HEK293 (cell line): ENCODE data around the gene MYBBP1A.

Experiments used
- CTCF ChIA-PET: fragments of 350-600 bp; formaldehyde crosslinking; extraction: SDS; loops from one replicate; lab custom pipeline; 2021; ENCODE audit warnings: antibody characterized with exemption; lab: Yijun Ruan, JAX
- POLR2A ChIA-PET: fragments of 300-600 bp; formaldehyde crosslinking; extraction: SDS; loops from one replicate; lab custom pipeline; 2020; ENCODE audit warnings: antibody characterized with exemption, inconsistent platforms; lab: Yijun Ruan, JAX
- H3K27ac ChIP-seq: fragments of 200-500 bp; sonication (Bioruptor generic); 2 replicates; pipeline ENCODE4 v1.5.1; 2014; ENCODE audit warnings: low read depth, low read length, control low read depth, inconsistent platforms; ENCODE audit errors: extremely low read depth
- H3K36me3 ChIP-seq, 2 experiments: fragments of 200-500 bp in 1 of 2; sonication (Bioruptor generic) in 1 of 2; 1 replicate in 1 of 2; 2 replicates in 1 of 2; pipeline ENCODE4 v1.5.1; 2014 to 2017; ENCODE audit warnings: inconsistent platforms in 2 of 2, low read length in 2 of 2; ENCODE audit not compliant: control insufficient read depth in 2 of 2, insufficient read depth in 1 of 2
- H3K4me1 ChIP-seq: fragments of 200-500 bp; sonication (Bioruptor generic); 2 replicates; pipeline ENCODE4 v1.5.1; 2014; ENCODE audit warnings: mild to moderate bottlenecking, low read length, inconsistent platforms; ENCODE audit not compliant: control insufficient read depth, insufficient read depth
- H3K4me3 ChIP-seq: 2 replicates; pipeline ENCODE4 v1.5.1; 2011; ENCODE audit warnings: low read depth, mild to moderate bottlenecking, control low read depth, low read length, moderate library complexity
- H3K9me3 ChIP-seq: fragments of 200-500 bp; sonication (Bioruptor generic); 2 replicates; pipeline ENCODE4 v1.5.1; 2014; ENCODE audit warnings: low read depth, low read length, inconsistent platforms; ENCODE audit not compliant: control insufficient read depth, insufficient read depth
- BCL11B ChIP-seq: fragments of 450-650 bp; formaldehyde crosslinking; IDR thresholded peaks from 2 replicates; pipeline ENCODE4 v1.5.1; 2016; ENCODE audit warnings: low read depth, missing biosample characterization, missing genetic modification characterization
- GLIS1 ChIP-seq: fragments of 450-650 bp; formaldehyde crosslinking; IDR thresholded peaks from 2 replicates; pipeline ENCODE4 v1.5.1; 2016; ENCODE audit warnings: missing biosample characterization, missing genetic modification characterization
- HOXA7 ChIP-seq: sonication (generic); formaldehyde crosslinking; IDR thresholded peaks from 2 replicates; pipeline ENCODE4 v1.8.1; 2022; ENCODE audit warnings: missing genetic modification reagents, borderline replicate concordance
- KLF16 ChIP-seq: fragments of 450-650 bp; formaldehyde crosslinking; IDR thresholded peaks from 2 replicates; pipeline ENCODE4 v1.5.1; 2017; ENCODE audit warnings: missing biosample characterization, missing genetic modification characterization
- REPIN1 ChIP-seq: fragments of 450-650 bp; formaldehyde crosslinking; IDR thresholded peaks from 2 replicates; pipeline ENCODE4 v1.5.1; 2017; ENCODE audit warnings: missing biosample characterization, missing genetic modification characterization, low read depth
- SETDB1 ChIP-seq: IDR thresholded peaks from one replicate; pipeline ENCODE4 v1.6.1; 2017; ENCODE audit warnings: mild to moderate bottlenecking, low read length, moderate library complexity, mixed read lengths; ENCODE audit not compliant: insufficient read length
- SP7 ChIP-seq: fragments of 450-650 bp; formaldehyde crosslinking; IDR thresholded peaks from 2 replicates; pipeline ENCODE4 v1.5.1; 2016; ENCODE audit warnings: missing biosample characterization, missing genetic modification characterization
- YY2 ChIP-seq: fragments of 450-650 bp; formaldehyde crosslinking; IDR thresholded peaks from 2 replicates; pipeline ENCODE4 v1.5.1; 2016; ENCODE audit warnings: missing biosample characterization, missing genetic modification characterization
- ZBTB17 ChIP-seq: fragments of 450-650 bp; formaldehyde crosslinking; IDR thresholded peaks from 2 replicates; pipeline ENCODE4 v1.5.1; 2016; ENCODE audit warnings: missing biosample characterization, missing genetic modification characterization
- ZNF138 ChIP-seq: fragments of 450-650 bp; formaldehyde crosslinking; IDR thresholded peaks from 2 replicates; pipeline ENCODE4 v1.5.1; 2016; ENCODE audit warnings: missing biosample characterization, missing genetic modification characterization, borderline replicate concordance
- ZNF184 ChIP-seq: fragments of 450-650 bp; IDR thresholded peaks from 2 replicates; pipeline ENCODE4 v1.5.1; 2018; ENCODE audit warnings: missing biosample characterization, mild to moderate bottlenecking, missing genetic modification characterization
- ZNF19 ChIP-seq: fragments of 450-650 bp; formaldehyde crosslinking; IDR thresholded peaks from 2 replicates; pipeline ENCODE4; 2016; ENCODE audit warnings: missing biosample characterization, missing genetic modification characterization, low read depth
- ZNF24 ChIP-seq: fragments of 450-650 bp; formaldehyde crosslinking; IDR thresholded peaks from 2 replicates; pipeline ENCODE4 v1.5.1; 2016; ENCODE audit warnings: missing biosample characterization, missing genetic modification characterization
- ZNF274 ChIP-seq, 2 experiments: fragments of 200-500 bp in 1 of 2; fragments of 450-650 bp in 1 of 2; sonication (Bioruptor generic) in 1 of 2; formaldehyde crosslinking in 1 of 2; IDR thresholded peaks; 2 replicates each; pipeline versions ENCODE4 v1.5.1 to v1.6.1; 2014 to 2016; ENCODE audit warnings: borderline replicate concordance in 1 of 2, inconsistent platforms in 1 of 2, low read length in 1 of 2, missing biosample characterization in 1 of 2, missing genetic modification characterization in 1 of 2
- ZNF341 ChIP-seq: fragments of 450-650 bp; formaldehyde crosslinking; IDR thresholded peaks from 2 replicates; pipeline ENCODE4; 2016; ENCODE audit warnings: low read depth, missing biosample characterization, missing genetic modification characterization
- ZNF350 ChIP-seq: fragments of 450-650 bp; formaldehyde crosslinking; IDR thresholded peaks from 2 replicates; pipeline ENCODE4 v1.5.0; 2017; ENCODE audit warnings: missing biosample characterization, mild to moderate bottlenecking, missing genetic modification characterization
- ZNF426 ChIP-seq: fragments of 450-650 bp; formaldehyde crosslinking; IDR thresholded peaks from 2 replicates; pipeline ENCODE4 v1.5.1; 2017; ENCODE audit warnings: missing biosample characterization, missing genetic modification characterization, mild to moderate bottlenecking, inconsistent platforms, moderate library complexity
- ZNF548 ChIP-seq: fragments of 450-650 bp; formaldehyde crosslinking; IDR thresholded peaks from 2 replicates; pipeline ENCODE4 v1.5.1; 2016; ENCODE audit warnings: missing biosample characterization, missing genetic modification characterization
- ZNF629 ChIP-seq: fragments of 450-650 bp; formaldehyde crosslinking; IDR thresholded peaks from 2 replicates; pipeline ENCODE4 v1.5.1; 2017; ENCODE audit warnings: missing biosample characterization, missing genetic modification characterization
- ZNF776 ChIP-seq: fragments of 450-650 bp; formaldehyde crosslinking; IDR thresholded peaks from 2 replicates; pipeline ENCODE4 v1.5.0; 2017; ENCODE audit warnings: missing biosample characterization, missing genetic modification characterization, borderline replicate concordance
- ZNF777 ChIP-seq: fragments of 450-650 bp; formaldehyde crosslinking; IDR thresholded peaks from 2 replicates; pipeline ENCODE4 v1.5.1; 2017; ENCODE audit warnings: missing biosample characterization, missing genetic modification characterization, borderline replicate concordance
- TF ChIP-seq, protein P1 (sequence below): fragments of 450-650 bp; formaldehyde crosslinking; IDR thresholded peaks from 2 replicates; pipeline ENCODE4 v1.5.1; 2016; ENCODE audit warnings: missing biosample characterization, missing genetic modification characterization
- TF ChIP-seq, protein P2 (sequence below): fragments of 450-650 bp; formaldehyde crosslinking; IDR thresholded peaks from 2 replicates; pipeline ENCODE4 v1.5.1; 2016; ENCODE audit warnings: missing biosample characterization, missing genetic modification characterization
- TF ChIP-seq, protein P3 (sequence below): fragments of 450-650 bp; formaldehyde crosslinking; optimal IDR thresholded peaks from 2 replicates; pipeline ENCODE3; 2016; ENCODE audit warnings: missing biosample characterization, mild to moderate bottlenecking, missing genetic modification characterization
- TF ChIP-seq, protein P4 (sequence below): fragments of 450-650 bp; formaldehyde crosslinking; IDR thresholded peaks from 2 replicates; pipeline ENCODE4 v1.5.1; 2016; ENCODE audit warnings: missing biosample characterization, missing genetic modification characterization
- TF ChIP-seq, protein P5 (sequence below): fragments of 450-650 bp; formaldehyde crosslinking; IDR thresholded peaks from 2 replicates; pipeline ENCODE4 v1.5.1; 2016; ENCODE audit warnings: missing biosample characterization, missing genetic modification characterization

Gene MYBBP1A

DNA sequence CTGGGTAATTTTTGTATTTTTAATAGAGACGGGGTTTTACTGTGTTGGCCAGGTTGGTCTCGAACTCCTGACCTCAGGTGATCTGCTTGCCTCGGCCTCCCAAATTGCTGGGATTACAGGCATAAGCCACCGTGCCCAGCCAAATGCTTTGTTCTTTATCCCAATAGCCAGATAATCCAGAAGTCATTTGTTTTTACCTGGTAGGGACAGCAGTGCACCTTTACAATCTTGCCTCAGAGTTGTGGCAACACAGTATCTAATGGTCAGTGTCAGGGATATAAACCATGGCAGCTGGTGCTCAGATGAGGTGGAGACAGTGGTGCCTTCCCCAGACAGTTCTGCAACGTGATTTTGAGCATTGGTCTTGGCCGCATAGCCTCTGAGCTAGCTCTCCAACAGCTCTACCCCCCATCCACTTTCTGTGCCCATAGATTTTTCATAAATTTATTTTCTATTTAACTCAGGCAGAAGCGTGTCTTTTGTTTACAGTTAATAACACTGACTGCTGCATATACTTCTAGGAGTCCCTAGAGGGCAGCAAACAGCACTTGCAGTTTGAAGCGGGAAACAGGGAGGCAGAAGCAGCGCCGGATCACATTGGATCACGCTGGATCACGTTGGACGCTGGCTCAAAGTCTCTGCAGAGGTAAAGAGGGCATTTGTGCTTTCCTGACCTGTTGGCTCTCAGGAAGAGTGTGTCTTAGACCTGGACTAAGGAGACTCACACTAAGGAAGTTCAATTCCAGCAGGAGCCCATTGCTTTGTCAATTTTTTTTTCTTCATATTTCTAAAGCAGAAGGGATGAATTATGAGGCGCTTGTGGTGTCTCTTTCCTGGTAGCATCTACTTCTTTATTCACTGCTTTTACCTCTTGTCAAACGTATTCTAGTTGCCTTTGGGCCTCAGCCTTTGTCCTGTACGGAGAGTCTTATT is 10.3 kb upstream of the MYBBP1A start (continued):
- TF ChIP-seq ZNF629 (peak; percentile 31; the same call in 1 of the 2 replicates), ZNF776 (tag by site-specific recombination) (no peak), KLF16 (no peak), ZNF19 (tag by site-specific recombination) (no peak), ZNF777 (tag by site-specific recombination) (no peak), ZNF274 (IDR thresholded peaks at IDR 0.05; ENCODE audit: low read length) (no peak), ZNF274 (tag by site-specific recombination; IDR thresholded peaks at IDR 0.05; ENCODE audit: borderline replicate concordance) (no peak), ZNF341 (tag by site-specific recombination) (no peak), ZNF548 (tag by site-specific recombination) (no peak), ZNF184 (tag by site-specific recombination) (no peak), BCL11B (no peak), SETDB1 (peak; percentile 43), SP7 (peak; percentile 49; the same call in 1 of the 2 replicates), ZBTB17 (0 out of 2 replicates have a peak, but pooled peaks have one; percentile 24), ZNF24 (tag by site-specific recombination) (0 out of 2 replicates have a peak, but pooled peaks have one; percentile 34)
- TF ChIP-seq, protein P1, sequence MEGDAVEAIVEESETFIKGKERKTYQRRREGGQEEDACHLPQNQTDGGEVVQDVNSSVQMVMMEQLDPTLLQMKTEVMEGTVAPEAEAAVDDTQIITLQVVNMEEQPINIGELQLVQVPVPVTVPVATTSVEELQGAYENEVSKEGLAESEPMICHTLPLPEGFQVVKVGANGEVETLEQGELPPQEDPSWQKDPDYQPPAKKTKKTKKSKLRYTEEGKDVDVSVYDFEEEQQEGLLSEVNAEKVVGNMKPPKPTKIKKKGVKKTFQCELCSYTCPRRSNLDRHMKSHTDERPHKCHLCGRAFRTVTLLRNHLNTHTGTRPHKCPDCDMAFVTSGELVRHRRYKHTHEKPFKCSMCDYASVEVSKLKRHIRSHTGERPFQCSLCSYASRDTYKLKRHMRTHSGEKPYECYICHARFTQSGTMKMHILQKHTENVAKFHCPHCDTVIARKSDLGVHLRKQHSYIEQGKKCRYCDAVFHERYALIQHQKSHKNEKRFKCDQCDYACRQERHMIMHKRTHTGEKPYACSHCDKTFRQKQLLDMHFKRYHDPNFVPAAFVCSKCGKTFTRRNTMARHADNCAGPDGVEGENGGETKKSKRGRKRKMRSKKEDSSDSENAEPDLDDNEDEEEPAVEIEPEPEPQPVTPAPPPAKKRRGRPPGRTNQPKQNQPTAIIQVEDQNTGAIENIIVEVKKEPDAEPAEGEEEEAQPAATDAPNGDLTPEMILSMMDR (tag by site-specific recombination), result peak; percentile 52; the same call in 1 of the 2 replicates
- TF ChIP-seq, protein P2, sequence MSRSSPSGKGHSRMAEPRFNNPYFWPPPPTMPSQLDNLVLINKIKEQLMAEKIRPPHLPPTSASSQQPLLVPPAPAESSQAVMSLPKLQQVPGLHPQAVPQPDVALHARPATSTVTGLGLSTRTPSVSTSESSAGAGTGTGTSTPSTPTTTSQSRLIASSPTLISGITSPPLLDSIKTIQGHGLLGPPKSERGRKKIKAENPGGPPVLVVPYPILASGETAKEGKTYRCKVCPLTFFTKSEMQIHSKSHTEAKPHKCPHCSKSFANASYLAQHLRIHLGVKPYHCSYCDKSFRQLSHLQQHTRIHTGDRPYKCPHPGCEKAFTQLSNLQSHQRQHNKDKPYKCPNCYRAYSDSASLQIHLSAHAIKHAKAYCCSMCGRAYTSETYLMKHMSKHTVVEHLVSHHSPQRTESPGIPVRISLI (tag by site-specific recombination), result 0 out of 2 replicates have a peak, but pooled peaks have one; percentile 14
- TF ChIP-seq, all 188 proteins: peak for 16

DNA sequence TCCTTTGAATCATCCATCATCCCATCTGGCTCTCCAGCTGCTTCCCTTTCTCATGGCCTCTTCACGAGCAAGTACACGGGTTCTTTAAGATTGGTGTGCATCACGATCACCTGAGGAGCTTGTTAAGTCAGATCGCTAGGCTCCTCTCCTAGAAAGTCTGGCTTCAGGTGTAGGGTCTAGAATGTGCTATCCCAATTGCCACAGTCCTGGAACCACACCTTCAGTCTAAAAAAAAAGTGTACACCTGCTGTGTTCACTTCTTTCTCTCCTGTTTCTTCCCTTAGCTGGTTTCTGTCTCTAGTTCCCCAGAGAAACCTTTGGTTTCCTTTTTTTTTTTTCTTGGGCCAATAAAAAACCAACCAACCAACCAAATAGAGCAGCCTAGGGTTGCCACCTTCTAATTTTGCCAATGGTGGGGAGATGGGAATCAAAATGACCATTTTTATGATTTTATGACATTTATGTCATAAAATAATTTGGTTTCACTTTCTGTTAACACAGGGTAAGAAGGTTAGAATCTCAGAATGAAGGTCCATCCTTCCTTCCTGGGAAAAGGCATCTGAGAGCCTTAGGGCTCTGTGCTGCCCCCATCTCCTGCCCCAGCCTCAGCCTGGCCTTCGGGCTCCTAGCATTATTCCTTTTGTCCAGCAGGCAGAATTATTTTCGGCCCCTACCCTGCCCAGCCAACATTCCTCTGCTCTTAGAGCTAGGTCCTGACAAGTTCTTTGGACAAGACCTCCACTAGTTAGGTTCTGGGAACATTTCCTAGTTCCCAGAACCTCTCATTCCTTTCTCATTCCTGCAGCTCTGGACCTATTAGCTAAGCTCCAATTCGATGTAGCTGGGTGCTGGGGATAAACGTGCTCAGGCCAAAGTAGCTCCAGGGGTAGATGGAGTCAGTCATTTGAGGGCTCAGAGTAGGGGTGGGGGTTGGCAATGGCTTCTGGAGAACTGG is 7.1 kb upstream of the MYBBP1A start:
- POLR2A ChIA-PET, result interaction anchor here (0.5 to 0.6 kb wide), 2 partner anchors 9 to 1838 kb away, joined by 3 to 4 read pairs; no protein-coding TSS in a partner anchor
- CTCF ChIA-PET, result interaction anchor here (0.5 to 2.0 kb wide), 13 partner anchors 20 to 351 kb away, joined by 3 to 7 read pairs (median 3); no protein-coding TSS in a partner anchor
- no peak for TF ChIP-seq GLIS1
- TF ChIP-seq ZNF350 (tag by site-specific recombination), result no peak
- TF ChIP-seq, protein P3, sequence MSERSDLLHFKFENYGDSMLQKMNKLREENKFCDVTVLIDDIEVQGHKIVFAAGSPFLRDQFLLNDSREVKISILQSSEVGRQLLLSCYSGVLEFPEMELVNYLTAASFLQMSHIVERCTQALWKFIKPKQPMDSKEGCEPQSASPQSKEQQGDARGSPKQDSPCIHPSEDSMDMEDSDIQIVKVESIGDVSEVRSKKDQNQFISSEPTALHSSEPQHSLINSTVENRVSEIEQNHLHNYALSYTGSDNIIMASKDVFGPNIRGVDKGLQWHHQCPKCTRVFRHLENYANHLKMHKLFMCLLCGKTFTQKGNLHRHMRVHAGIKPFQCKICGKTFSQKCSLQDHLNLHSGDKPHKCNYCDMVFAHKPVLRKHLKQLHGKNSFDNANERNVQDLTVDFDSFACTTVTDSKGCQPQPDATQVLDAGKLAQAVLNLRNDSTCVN (tag by site-specific recombination), result no peak
- no peak for TF ChIP-seq YY2 (tag by site-specific recombination)
- no peak for TF ChIP-seq HOXA7 (CRISPR knock-in tag)
- TF ChIP-seq REPIN1 (tag by site-specific recombination), result no peak
- TF ChIP-seq ZNF426, result no peak
- TF ChIP-seq, protein P4, sequence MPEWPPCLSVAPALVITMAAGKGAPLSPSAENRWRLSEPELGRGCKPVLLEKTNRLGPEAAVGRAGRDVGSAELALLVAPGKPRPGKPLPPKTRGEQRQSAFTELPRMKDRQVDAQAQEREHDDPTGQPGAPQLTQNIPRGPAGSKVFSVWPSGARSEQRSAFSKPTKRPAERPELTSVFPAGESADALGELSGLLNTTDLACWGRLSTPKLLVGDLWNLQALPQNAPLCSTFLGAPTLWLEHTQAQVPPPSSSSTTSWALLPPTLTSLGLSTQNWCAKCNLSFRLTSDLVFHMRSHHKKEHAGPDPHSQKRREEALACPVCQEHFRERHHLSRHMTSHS (tag by site-specific recombination), result no peak
- no peak for TF ChIP-seq ZNF138
- TF ChIP-seq, protein P5, sequence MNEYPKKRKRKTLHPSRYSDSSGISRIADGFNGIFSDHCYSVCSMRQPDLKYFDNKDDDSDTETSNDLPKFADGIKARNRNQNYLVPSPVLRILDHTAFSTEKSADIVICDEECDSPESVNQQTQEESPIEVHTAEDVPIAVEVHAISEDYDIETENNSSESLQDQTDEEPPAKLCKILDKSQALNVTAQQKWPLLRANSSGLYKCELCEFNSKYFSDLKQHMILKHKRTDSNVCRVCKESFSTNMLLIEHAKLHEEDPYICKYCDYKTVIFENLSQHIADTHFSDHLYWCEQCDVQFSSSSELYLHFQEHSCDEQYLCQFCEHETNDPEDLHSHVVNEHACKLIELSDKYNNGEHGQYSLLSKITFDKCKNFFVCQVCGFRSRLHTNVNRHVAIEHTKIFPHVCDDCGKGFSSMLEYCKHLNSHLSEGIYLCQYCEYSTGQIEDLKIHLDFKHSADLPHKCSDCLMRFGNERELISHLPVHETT (tag by site-specific recombination), result no peak

More for the DNA sequence above, 7.1 kb upstream of the MYBBP1A start:
- Histone ChIP-seq H3K36me3 (no peaks in the 10 kb centered on the region), H3K4me3 (no peak overlapping the region), H3K4me1 (no peaks in the 10 kb centered on the region), H3K27ac (no peak overlapping the region), H3K9me3 (no peaks in the 10 kb centered on the region)
